HG03103 (cell line): Measurements from ENCODE around the gene TRIO.
"Not testable (repeated sequence)": the region's sequence is repeated elsewhere in the genome, so short reads cannot be mapped to it uniquely, and the experiment has no call there.

Experiments used
- ATAC-seq: cut with Tn5 transposase; IDR thresholded peaks from one replicate; pipeline ENCODE4 v1.9.1; 2021; ENCODE audit warnings: low read depth; ENCODE audit not compliant: unreplicated experiment

Gene TRIO

DNA sequence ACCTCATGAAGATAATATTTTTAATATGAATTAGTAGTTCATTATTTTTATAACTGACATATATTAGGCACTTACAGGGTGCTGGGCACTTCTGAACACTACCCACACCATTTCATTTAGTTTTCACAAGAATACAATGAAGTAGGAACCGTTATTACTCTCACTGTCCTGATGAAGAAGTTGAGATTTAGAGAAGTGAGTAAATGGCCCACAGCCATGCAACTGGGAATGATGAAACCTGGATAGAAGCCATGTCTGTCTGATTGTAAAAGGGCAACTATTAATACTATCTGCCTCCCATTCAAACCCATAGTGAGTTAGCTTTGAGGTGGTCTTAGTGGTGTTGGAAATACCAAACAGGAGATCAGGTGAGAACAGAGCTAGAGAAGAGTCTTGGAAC, 408.9 kb downstream of the TRIO start:
- no peak for ATAC-seq

DNA sequence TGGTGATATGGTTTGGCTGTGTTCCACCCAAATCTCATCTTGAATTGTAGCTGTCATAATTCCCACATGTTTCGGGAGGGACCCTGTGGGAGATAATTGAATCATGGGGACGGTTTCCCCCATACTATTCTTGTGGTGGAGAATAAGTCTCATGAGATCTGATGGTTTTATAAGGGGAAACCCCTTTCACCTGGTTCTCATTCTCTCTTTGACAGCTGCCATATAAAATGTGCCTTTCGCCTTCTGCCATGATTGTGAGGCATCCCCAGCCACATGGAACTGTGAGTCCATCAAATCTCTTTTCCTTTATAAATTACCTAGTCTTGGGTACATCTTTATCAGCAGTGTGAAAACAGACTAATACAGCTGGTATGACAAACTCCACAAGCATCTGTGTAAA, 411.1 kb downstream of the TRIO start:
- ATAC-seq, result not testable (repeated sequence)

DNA sequence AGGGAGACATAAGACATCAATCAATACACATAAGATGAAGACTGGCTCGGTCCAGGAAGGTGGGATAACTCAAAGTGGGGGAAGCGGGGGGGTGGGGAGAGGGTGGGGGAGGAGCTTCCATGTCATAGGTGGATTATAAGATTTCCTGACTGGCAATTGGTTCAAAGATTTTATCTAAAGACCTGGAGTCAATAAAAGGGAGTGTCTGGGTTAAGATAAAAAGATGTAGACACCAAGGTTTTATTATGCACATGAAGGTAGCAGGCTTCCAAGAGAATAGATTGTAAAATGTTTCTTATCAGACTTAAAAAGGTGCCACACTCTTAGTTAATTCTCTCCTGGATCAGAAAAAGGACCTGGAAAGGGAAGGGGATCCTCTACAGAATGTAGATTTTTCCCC, 412.9 kb downstream of the TRIO start:
- ATAC-seq, result no peak

DNA sequence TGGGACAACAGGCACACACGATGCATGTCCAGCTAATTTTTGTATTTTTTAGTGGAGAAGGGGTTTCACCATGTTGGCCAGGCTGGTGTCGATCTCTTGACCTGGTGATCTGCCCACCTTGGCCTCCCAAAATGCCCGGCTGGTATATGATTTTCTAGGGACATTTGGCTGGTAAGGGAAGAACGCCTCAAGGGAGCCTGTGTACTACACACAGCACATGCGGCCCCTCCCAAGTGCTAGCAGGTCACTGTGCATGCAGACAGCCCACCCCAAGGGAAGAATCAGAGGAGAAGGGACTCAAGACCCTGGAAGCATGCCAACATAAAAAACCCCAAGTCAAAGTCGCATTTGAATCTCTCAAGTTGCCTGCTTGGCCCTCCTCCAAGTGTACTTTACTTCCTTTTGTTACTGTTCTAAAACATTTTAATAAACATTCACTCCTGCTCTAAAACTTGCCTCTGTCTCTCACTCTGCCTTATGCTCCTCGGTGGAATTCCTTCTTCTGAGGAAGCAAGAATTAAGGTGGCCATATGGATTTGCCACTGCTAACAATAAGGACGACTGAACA, 414.1 kb downstream of the TRIO start:
- ATAC-seq, result no peak

DNA sequence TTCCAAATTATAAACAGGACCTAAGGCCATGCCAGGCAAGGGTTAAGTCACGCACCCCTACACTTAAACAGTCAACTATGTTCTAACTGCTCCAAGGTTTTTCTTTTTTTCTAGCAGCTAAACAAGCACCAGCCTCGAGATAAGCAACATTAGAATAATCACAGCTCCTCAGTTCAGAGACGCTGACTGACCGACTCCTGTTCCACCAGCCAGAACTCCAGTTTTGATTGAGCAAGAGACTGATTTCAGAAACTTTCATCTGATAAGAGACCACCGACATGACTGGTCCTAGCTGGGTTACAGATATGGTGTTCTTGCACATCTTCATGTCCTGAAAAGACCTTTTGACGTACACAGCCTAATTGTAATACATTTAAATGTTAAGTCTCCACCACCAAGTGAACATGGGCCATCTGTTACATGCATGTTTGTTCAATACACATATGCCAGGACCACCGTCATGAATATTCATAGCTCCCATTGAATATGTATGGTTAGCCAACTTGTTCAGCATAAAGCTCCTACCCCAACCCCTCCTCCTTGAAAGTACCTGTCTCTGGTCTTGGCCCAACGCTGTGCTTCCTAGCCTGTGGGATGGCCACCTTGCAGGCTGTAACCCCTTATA, 414.8 kb downstream of the TRIO start:
- ATAC-seq, result no peak
